RWPE1 (cell line): ENCODE results near the gene SPRN.

ENCODE experiments used
- CTCF ChIA-PET: fragments of 350-600 bp; sonication (Branson Sonifier 250); formaldehyde crosslinking; extraction: SDS; loops from one replicate; lab custom pipeline; 2021; lab: Yijun Ruan, JAX
- POLR2A ChIA-PET: fragments of 400-600 bp; formaldehyde crosslinking; extraction: SDS; loops from one replicate; lab custom pipeline; 2020; ENCODE audit warnings: antibody characterized with exemption; ENCODE audit not compliant: low non-redundant PET; lab: Yijun Ruan, JAX
- DNase-seq: peaks from one replicate; pipeline ENCODE4 v3.0.0; 2012; ENCODE audit warnings: low spot score
- H3K27ac ChIP-seq: fragments of 450-650 bp; 2 replicates; pipeline ENCODE4 v1.5.1; 2017
- CTCF ChIP-seq: fragments of 450-650 bp; conservative IDR thresholded peaks from 2 replicates; pipeline ENCODE4 v1.5.1; 2017; ENCODE audit warnings: low read depth, mild to moderate bottlenecking

Gene SPRN

GRCh38 chr10:133383551-133383950 is 40.9 kb downstream of the SPRN start:
- DNase-seq, result no peak
- H3K27ac ChIP-seq, result no peak overlapping the region
- CTCF ChIA-PET, result no interaction called here
- POLR2A ChIA-PET, result no interaction called here
- no peak for TF ChIP-seq CTCF

GRCh38 chr10:133381036-133381435 is 43.4 kb downstream of the SPRN start:
- TF ChIP-seq CTCF, result no peak
- CTCF ChIA-PET, result no interaction called here
- peak overlapping the region; percentile 6; the same call in 1 of the 2 replicates for H3K27ac ChIP-seq
- DNase-seq, result no peak
- POLR2A ChIA-PET, result interaction anchor here (0.6 kb wide), 1 partner anchor 11 kb away, joined by 3 read pairs; no protein-coding TSS in a partner anchor

- POLR2A ChIA-PET, result no interaction called here
- DNase-seq, result no peak
These were observed 44.4 kb downstream of the SPRN start for GRCh38 chr10:133379801-133380666.

GRCh38 chr10:133379152-133379800 is 45.1 kb downstream of the SPRN start, which contains the start of gene PAOX:
Gene PAOX (plus strand): TSS chr10:133379262. CDS start chr10:133379317, 55 bp downstream.
- TF ChIP-seq CTCF, result no peak
- peak; percentile 69 for DNase-seq
- H3K27ac ChIP-seq, result peak within 1 kb of the TSS; percentile 79
- POLR2A ChIA-PET, result no interaction called here
- CTCF ChIA-PET, result interaction anchor here (0.6 kb wide), 2 partner anchors 10 to 50 kb away, joined by 3 read pairs; no protein-coding TSS in a partner anchor

More at GRCh38 chr10:133379801-133380666, 44.4 kb downstream of the SPRN start:
- H3K27ac ChIP-seq, result peak overlapping the region; percentile 79
- CTCF ChIA-PET, result no interaction called here
- TF ChIP-seq CTCF, result no peak

GRCh38 chr10:133378251-133379096 is 46.0 kb downstream of the SPRN start:
- no peak for TF ChIP-seq CTCF
- POLR2A ChIA-PET, result no interaction called here
- DNase-seq, result peak; percentile 51
- peak overlapping the region; percentile 79 for H3K27ac ChIP-seq
- CTCF ChIA-PET, result interaction anchor here (0.6 to 1.0 kb wide), 3 partner anchors 9 to 49 kb away, joined by 3 read pairs; no protein-coding TSS in a partner anchor
